NCI-H2029 (cell line): ENCODE measurements around the gene KCNAB1.
"Not testable (repeated sequence)": the region's sequence is repeated elsewhere in the genome, so short reads cannot be mapped to it uniquely, and the experiment has no call there.

ENCODE experiments used
- DNase-seq: peaks from one replicate; lab custom pipeline; 2025; lab: John Stamatoyannopoulos, UW

The KCNAB1 gene

DNA sequence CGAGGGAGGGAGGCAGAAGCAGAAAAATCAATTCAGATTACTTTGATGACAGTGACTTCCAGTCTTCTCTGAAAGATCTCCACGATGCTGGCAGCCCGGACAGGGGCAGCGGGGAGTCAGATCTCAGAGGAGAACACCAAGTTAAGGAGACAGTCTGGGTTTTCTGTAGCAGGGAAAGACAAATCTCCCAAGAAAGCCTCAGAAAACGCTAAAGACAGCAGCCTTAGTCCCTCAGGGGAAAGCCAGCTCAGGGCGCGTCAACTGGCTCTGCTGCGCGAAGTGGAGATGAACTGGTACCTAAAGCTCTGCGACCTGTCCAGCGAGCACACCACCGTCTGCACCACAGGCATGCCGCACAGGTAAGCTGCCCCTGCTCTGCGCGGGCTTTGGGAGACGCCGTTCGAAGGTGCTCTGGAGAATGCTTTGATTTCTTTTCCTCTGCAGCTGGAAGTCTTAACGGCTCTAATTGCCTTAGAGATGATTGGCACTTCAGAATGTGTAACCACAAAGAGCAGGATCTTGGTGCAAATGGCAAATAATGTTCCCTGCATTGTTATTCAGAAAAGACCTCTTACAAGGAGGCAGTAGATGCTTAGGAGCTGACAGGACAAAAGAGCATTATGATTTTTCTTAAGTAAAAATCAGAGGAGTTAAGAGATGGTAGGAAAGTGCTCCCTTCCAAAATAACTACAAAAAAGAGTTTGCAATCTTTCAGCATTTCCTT is at the start of gene KCNAB1:
TSS of gene KCNAB1 (plus strand) at position 51 of the 724 bp plus-strand sequence.
- no peak for DNase-seq

GRCh38 chr3:156071031-156071430 is 49.3 kb upstream of the KCNAB1 start:
- DNase-seq = no peak

DNA sequence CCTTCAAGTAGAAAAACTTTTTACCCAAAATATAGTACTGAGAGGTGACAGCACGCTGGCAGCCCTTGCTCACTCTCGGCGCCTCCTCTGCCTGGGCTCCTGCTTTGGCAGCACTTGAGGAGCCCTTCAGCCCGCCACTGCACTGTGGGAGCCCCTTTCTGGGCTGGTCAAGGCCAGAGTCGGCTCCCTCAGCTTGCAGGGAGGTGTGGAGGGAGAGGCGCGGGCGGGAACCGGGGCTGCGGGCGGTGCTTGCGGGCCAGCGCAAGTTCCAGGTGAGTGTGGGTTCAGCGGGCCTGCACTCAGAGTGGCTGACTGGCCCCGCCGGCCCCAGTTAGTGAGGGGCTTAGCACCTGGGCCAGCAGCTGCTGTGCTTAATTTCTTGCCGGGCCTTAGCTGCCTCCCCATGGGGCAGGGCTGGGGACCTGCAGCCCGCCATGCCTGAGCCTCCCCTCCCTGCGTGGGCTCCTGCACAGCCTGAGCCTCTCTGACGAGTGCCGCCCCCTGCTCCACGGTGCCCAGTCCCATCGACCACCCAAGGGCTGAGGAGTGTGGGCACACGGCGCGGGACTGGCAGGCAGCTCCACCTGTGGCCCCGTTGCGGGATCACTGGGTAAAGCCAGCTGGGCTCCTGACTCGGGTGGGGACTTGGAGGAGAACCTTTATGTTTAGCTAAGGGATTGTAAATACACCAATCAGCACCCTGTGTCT is 47.3 kb upstream of the KCNAB1 start:
- not testable (repeated sequence) for DNase-seq

GRCh38 chr3:156090126-156090525 is 30.3 kb upstream of the KCNAB1 start:
- no peak for DNase-seq

DNA sequence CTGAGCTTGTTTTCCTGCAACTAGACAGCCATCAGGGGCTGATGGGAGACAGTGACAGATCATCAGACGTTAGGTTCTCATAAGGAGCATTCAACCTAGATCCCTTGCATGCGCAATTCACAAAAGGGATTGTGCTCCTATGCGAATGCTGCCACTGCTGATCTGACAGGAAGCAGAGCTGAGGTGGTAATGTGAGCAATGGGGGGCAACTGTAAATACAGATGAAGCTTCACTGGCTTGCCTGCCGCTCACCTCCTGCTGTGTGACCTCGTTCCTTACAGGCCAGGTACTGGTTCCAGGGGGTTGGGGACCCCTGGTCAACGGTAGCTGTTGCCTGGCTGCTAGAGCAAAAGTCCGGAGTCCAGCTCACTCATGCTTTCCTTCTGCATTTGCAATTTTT is 26.4 kb upstream of the KCNAB1 start:
- no peak for DNase-seq

DNA sequence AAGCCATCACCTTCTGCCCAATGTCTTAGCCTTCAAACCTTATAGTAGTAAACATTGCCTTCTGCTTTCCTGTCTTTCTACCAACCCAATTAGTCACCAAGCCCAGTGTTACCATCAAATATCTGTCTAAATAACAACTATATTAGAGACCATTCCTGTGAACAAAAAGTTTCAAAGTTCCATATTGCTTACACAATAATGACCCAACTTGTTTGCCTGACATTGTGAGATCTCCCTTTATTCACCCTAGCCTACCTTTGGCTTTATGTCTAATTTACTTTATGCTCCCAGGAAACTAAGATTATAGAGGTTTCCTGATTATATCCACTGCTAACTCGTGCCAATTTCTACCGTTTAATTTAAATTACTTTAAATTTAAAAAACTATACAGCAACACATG is 26.0 kb upstream of the KCNAB1 start:
- no peak for DNase-seq

DNA sequence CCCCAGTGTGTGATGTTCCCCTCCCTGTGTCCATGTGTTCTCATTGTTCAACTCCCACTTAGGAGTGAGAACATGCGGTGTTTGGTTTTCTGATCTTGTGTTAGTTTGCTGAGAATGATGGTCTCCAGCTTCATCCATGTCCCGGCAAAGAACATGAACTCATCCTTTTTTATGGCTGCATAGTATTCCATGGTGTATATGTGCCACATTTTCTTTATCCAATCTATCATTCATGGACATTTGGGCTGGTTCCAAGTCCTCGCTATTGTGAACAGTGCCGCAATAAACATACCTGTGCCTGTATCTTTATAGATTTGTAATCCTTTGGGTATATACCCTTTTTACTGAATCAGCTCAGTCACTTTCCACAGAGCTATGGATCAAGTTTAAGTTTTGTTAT is 24.7 kb upstream of the KCNAB1 start:
- DNase-seq = not testable (repeated sequence)

DNA sequence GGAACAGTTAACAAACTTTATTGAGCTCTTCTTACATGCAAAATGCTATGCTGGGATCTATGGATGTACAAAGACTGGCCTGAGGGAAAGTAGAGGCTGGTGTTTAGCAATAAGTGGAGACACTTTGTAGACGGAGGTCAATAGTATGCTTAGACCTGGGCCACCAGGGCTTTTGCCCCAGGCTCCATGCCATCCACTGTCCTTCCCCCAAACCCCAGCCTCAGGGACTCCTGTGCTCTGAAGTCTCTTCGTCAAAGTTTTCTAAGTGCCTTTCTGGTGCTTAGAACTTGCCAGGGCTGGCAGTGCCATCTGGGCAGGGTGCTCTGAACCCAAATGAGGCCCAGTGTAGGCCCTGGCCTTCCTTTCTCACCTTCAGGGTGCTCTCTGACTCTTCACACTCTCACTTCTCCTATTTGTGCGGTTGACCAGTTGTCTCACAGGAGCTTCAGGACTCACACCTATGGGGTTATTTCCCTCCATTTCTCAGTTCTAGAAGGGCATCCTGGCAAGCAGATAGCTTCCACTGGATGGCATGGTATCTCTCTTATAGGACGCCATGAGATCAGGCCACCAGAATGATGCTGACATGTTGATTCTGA is 21.8 kb upstream of the KCNAB1 start:
- DNase-seq = no peak

GRCh38 chr3:156099348-156099747 is 21.0 kb upstream of the KCNAB1 start:
- not testable (repeated sequence) for DNase-seq

GRCh38 chr3:156099984-156100383 is 20.4 kb upstream of the KCNAB1 start:
- not testable (repeated sequence) for DNase-seq

DNA sequence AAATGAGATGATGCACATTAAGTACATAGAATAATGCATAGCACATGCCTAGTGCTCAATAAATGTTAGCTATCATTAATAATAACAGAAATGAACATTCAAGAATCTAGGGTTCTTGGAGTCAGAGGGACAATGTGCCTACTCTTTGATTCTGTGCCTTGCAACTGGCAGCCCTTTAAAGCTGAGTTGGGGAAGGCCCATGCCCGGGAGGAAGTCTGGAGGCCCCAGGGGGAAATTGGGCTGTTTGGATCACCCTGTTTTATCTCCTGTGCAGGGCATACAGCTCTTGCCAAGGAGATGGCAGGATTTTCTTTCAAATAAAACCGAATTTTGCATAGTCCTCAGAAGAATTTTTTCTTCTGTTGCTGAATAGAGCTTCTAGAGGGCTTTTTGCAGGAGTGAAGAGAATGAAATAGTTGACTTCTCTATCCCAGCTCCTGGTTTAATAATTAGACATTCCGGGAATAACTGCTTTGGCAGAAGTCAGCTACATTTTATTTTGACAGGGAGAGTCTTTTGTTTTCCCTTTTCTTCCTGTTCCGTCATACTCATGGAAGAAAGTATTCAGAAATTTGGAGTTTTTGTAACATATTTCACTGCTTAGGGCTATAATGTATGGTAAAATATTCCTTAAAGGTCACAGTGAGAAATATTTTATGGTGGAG is 18.0 kb upstream of the KCNAB1 start:
- DNase-seq = no peak

GRCh38 chr3:156106721-156107373 is 13.5 kb upstream of the KCNAB1 start:
- DNase-seq = no peak

- no peak for DNase-seq
Measured at GRCh38 chr3:156107504-156107903, 12.9 kb upstream of the KCNAB1 start.

GRCh38 chr3:156108616-156109015 is 11.8 kb upstream of the KCNAB1 start:
- DNase-seq = no peak

GRCh38 chr3:156109989-156110388 is 10.4 kb upstream of the KCNAB1 start:
- DNase-seq = no peak

DNA sequence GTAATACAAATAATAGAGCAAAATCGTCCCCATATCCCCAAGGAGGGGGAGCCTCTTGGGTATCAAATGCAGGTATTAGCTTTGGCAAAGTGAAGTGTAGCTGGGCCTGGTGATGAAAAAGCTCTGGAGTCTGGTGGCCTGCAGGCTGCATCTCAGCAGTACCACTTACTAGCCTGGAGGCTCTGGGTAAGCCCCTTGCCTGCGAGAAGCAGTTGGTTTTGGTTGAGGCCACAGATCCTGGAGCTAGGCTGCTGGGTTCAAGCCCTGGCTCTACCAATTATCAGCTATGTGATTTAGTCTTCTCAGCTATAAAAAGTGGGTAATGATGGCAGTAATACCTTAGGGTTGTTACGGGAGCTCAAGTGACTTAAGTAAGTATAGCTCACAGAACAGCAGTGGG is 6.1 kb downstream of the KCNAB1 start:
- DNase-seq = no peak

- DNase-seq = no peak
Measured at GRCh38 chr3:156131241-156131640, 10.9 kb downstream of the KCNAB1 start.

DNA sequence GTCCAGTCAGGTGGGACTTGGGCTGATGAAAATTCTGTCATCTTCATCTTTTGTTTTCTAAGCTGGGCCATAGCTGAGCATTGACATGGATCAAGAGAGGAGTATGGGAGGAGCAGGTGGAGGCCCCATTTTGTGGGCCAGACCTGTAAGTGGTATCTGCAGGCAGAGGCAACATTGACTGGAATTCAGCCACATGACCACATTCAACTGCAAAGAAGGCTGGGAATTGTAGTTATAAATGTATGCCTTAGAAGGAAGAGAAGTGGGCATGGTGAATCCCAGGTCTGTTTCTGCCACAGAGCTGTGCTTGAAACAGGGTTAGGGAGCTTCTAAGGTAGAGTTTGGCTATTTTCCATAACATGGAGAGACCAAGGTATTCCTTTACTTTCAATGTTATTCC is 11.4 kb downstream of the KCNAB1 start:
- no peak for DNase-seq

DNA sequence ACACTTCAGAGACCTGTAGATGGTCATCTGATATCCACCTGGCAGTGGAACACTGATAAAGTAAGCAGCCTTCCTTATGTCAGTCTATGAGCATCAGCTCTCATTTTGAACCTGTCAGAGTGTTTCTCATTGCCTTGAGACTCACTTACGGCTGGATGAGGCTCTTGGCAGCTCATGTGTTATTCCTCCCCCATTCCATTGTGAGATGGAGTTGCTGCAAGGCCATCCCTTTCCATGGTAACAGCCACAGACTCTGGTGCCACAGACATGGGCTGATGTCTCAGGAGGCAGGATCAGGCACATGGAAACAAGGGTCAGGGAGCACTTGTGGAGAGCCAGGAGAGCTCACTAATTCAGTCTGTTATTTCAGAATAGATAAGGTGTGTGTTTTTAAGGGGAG is 11.9 kb downstream of the KCNAB1 start:
- peak; percentile 7 for DNase-seq

DNA sequence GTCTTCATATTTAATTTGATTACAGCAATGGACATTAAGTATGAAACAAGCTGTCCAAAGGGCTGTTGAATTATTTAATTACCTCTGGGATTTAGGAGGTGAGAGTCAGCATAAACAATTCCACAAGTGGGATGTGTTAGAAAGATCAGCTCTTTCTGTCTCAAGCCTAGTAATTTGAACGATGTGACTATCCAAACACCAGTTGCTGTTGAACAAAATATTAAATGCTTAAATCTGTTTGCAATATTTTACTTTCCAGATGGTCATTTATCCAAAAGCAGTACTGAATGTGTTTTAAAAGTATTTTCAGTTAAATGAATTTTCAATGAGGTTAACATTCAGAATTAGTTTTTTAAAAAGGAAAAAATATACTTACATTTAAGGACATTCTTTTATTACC is 12.7 kb downstream of the KCNAB1 start:
- DNase-seq = no peak

DNA sequence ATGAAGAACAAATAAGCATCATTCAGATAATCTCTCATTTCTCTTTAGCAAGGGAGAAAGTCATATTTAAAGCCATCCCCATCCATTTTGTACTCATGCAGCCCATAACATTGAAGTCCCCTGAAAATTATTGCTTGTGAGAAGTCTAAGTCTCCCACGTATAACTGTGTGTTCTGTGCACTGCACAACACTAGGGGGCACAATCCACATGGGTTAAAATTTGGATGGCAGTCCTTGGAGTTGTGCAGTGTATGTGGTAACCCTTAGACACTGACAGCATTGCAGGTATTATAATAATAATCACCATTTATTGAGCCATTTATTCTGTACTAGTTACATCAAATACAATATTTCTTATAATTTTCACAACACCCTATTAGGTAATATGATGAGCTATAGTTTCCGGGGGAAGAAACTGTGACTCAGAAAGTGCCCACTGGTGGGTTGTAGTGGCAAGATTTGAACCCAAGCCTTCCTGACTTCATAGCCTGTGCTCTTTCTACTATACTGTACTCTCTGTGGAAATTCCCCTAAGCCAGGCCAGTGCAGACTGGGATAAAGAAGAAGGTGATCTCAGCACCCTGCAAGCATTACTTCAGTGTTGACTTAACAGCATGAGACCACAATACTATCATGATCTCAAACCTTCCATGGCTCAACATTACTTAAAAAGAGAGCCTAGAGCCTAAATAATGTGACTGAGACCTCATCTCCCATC is 15.7 kb downstream of the KCNAB1 start:
- DNase-seq = no peak
